ENCODE data around the gene ADIRF.
"Not testable (repeated sequence)": the region's sequence is repeated elsewhere in the genome, so short reads cannot be mapped to it uniquely, and the experiment has no call there.

ADIRF gene

DNA sequence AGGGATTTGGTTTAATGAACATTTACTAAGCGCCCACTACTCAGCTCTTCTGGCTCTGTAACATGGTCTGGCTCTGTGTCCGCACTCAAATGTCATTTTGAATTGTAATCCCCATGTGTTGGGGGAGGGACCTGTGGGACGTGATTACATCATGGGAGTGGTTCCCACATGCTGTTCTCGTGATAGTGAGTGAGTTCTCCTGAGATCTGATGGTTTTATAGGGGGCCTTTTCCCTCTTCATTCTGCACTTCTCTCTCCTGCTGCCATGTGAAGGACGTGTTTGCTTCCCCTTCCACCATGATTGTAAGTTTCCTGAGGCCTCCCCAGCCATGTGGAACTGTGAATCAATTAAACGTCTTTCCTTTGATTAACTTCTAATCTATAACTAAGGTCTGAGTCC, 12.7 kb downstream of the ADIRF start:
- DNase-seq: not testable (repeated sequence)

DNA sequence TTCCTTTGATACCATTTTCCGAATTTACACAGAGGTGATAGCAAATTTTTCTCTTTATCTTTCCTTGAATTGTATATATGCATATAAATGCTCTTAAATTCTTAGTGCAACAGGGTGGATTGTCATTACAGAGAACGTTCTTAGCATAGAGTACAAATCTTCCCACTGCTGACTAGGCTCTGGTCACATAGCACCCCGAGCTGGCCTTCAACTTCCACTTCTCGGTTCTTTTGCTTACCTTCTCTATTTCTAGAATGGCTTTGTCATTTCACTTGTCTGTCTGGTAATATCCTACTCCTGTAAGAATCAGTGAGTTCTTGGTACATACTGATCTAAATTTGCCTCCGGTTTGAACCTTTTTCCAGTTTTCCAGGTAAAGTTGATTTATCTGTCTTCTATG, 13.4 kb downstream of the ADIRF start:
- no peak for DNase-seq

DNA sequence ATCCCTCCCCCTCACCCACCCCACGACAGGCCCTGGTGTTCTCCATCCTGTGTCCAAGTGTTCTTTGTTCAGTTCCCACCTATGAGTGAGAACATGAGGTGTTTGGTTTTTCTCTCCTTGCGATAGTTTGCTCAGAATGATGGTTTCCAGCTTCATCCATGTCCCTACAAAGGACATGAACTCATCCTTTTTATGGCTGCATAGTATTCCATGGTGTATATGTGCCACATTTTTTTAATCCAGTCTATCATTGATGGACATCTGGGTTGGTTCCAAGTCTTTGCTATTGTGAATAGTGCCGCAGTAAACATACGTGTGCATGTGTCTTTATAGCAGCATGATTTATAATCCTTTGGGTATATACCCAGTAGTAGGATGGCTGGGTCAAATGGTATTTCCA, 16.2 kb downstream of the ADIRF start:
- DNase-seq: not testable (repeated sequence)

DNA sequence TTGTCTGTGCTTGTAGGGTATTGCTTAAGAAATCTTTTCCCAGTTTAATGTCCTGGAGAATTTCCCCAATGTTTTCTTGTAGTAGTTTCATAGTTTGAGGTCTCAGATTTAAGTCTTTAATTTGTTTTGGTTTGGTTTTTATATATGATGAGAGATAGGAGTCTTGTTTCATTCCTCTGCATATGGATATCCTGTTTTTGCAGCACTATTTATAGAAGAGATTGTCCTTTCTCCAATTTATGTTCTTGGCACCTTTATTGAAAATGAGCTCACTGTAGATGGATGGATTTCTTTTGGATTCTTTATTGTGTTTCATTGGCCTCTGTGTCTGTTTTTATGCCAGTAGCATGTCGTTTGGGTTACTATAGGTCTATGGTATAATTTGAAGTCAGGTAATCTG, 20.2 kb downstream of the ADIRF start:
- DNase-seq: no peak

DNA sequence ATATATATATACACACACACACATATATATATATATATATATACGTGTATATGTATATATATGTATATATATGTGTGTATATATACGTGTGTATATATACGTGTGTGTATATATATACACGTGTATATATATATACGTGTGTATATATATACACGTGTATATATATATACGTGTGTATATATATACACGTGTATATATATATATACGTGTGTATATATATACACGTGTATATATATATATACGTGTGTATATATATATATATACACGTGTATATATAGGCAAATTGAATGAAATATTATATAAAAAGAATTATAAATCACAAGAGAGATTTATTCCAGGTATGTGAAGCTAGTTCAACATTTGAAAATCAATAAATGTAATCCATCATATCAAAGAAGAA, 23.1 kb downstream of the ADIRF start:
- DNase-seq: not testable (repeated sequence)

DNA sequence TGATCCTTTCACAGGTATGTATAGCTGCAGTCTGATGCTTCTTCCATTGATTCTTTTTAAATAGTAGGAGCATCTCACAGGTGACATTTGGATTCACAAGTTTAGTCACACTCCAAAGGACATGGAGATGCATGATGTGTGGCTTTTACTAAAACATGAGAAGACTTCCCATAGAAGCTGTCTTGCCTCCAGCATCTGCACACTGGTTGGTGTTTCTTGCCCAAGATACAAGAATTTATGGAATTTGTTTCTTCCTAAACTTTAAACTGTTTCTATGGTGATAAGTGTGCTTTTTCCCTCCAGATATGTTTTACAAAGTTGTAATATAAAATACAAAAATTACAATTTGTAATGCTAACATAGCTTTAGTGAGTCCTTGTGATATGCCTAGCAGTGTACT, 24.2 kb downstream of the ADIRF start:
- DNase-seq: no peak

DNA sequence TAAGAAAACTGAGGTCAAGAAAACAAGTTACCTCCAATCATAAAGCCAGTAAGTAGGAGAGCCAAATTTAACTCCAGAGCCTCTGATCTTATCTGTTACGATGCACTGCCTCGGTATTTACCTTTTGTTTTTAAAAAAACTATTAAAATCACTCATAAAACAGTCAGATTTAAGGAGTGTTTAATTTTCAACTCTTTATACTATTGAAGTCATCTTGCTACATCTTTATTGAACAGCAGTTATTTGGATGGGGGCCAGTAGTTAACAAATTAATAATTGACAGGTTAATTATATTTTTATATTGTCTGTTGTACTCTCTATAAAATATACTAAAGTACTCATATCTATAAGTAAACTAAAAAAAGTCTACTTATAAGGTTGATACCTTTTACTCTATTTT, 24.6 kb downstream of the ADIRF start:
- DNase-seq: no peak

DNA sequence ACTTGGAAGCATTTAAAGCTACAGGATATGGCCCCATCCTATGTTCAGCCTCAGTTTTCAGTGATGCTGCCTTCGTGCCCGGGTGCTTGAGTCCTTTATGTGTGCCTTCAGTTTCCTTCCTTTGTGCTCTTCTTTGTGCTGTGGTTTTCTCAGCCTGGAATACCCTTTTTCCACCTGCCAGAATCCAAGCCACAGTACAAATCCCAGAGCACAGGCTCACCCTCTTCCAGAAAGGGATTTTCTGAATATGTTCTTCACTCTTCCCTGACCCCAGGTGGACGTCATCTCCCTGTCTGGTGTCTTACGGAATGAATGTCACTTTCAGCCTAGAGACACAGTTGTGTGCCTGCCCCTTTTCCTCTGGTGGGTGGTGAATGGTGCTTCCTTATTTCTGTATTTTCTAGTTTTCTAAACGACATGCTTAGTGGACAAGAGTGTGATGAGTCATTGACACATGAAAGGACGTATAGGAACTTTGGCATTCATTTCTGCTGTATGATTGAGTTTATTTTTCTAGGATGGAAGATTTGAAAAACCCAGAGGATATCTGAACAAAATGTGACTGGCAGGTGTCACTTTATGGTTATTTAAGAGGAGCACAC, 31.6 kb downstream of the ADIRF start:
- not testable (repeated sequence) for DNase-seq

DNA sequence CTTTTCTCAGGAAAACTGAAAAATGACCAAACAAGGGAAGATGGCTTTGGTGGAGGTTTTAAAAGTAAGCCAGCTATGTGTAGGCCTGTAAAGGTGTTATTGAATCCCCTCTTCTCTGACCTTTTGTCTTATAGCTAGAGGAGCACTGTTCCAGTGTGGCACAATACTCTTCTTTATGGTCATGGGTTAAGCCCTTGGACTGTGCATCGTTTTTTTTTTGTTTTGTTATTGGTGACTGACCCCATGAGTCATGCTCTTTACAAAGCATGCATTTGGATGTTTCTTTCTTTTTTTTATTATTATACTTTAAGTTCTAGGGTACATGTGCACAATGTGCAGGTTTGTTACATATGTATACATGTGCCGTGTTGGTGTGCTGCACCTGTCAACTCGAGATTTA, 32.2 kb downstream of the ADIRF start:
- DNase-seq: no peak

DNA sequence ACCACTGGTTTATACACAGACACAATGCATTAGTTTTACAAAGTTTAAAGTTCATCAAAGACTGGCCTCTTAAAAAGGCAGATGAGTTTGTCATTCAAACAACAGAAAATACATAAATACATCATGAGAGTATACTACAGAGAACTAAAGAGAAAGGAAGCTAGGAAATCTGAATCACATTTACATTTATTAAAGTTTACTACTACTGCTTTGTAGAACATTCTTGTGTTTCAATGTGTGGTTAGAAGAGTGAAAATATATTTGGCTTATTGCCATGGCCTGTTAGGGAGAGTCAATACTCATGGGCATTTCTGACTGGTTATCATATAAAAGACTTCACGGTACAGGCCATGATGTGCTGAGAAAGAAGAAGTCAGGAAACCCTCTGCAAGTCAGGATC, 38.8 kb downstream of the ADIRF start:
- not testable (repeated sequence) for DNase-seq

DNA sequence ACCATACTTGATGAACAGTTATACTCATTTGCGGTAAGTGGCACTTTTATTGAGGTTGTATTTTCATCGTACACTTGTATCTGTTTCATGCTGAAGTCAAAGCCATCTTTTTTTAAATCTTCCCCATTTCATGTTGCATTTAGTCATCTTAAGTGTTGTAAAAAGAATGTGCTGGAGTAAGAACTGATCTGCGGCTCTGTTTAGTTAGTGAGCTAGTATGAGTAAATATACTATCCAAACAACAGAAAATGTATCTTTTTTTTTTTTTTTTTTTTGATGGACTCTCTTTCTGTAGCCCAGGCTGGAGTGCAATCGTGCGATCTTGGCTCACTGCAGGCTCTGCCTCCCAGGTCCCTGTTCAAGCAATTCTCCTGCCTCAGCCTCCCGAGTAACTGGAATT, 39.4 kb downstream of the ADIRF start:
- DNase-seq: not testable (repeated sequence)

DNA sequence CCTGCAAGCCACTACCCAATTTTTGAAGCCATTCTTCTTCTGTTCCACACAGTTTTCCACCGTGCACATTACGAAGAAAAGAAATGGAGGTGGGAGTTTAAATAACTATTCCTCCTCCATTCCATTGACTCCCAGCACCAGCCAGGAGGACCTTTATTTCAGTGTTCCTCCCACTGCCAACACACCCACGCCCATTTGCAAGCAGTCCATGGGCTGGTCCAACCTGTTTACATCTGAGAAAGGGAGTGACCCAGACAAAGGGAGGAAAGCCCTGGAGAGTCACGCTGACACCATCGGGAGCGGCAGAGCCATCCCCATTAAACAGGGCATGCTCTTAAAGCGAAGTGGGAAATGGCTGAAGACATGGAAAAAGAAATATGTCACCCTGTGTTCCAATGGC, 40.0 kb downstream of the ADIRF start:
- DNase-seq: not testable (repeated sequence)

DNA sequence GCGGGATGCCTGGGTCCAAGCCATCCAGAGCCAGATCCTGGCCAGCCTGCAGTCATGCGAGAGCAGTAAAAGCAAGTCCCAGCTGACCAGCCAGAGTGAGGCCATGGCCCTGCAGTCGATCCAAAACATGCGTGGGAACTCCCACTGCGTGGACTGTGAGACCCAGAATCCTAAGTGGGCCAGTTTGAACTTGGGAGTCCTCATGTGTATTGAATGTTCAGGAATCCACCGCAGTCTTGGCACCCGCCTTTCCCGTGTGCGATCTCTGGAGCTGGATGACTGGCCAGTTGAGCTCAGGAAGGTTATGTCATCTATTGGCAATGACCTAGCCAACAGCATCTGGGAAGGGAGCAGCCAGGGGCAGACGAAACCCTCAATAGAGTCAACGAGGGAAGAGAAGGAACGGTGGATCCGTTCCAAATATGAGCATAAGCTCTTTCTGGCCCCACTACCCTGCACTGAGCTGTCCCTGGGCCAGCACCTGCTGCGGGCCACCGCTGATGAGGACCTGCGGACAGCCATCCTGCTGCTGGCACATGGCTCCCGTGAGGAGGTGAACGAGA, 40.9 kb downstream of the ADIRF start:
- DNase-seq: not testable (repeated sequence)

DNA sequence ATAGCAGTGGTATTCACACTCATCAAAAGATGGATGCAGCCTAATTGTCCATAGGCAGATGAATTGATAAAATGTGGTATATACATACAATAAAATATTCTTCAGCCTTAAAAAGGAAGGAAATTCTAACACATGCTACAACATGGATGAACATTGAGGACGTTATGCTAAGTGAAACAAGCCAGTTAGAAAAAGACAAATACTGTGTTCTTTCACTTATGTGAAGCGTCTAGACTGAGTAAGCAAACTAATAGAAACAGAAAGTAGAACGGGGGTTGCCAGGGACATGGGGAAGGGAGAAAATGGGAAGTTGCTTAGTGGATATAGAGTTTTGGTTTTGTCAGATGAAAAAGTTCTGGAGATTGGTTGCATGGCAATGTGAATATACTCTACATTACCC, 45.2 kb downstream of the ADIRF start:
- not testable (repeated sequence) for DNase-seq

DNA sequence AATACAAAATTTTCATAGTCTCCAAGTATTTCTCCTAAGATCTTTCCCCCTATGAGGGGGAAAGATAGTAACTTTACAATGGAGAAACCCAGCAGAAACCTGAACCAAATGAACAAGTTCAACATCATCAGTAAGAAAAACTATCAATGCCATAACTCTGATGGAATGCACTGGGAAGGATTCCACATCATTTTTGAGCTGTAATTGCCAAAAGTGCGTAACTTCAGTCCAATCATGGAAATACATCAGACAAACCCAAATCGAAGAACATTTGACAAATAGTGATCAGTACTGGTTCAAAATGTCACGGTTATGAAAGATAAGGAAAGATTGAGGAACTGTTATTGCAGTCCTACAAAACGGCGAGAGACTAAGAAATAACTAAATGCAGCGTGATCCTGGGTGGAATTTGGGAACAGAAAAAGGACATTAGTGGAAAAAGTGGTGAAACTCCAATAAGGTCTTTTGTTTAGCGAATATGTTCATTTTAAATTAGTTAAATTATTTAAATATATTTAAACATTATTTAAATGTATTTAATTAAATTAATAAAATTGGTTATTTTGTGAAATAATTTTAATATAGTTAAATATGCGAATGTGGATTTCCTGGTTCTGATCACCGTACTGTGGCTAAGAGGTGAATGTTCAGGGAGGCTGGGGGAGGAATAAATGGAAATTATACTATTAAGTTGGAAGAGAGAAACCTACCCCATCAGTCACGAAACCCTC, 46.9 kb downstream of the ADIRF start:
- not testable (repeated sequence) for DNase-seq

DNA sequence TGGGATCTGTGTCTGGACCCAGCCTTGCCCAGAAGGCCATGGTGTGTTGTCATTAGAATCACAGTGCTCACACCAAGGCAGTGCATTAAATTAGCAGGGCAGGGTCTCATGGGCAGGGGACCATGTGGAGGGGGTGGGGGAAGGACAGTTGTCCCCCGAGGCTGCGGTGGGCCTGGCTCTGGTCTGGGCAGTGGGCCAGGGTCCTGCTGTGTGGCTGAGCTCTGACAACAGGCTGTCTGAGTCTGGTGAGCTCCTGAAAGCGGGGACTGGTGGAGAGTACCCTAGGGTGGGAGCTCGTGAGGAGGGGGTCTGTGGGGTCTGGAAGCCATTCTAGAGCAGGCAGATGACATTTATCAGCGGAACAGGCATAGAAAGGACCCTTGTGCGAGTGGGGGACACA, 49.8 kb downstream of the ADIRF start:
- not testable (repeated sequence) for DNase-seq

DNA sequence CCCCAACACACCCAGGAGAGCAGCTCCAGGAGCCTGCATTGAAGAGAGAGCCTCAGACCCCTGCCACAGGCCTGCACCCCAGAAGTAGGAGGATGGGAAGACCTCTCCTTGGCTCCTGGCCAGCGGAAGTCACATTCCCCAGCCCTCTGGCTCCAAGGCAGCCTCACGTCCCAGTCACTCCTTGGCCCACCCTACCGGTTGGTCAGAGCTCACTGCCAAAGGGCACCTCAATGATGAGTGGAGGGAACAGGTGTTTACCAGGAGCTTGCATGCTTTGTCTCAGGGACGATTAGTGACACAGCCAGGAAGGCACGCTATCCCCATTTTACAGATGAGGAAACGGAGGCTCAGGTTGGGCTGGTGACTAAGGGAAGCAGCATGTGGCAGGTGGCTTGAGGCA, 50.8 kb downstream of the ADIRF start:
- not testable (repeated sequence) for DNase-seq

DNA sequence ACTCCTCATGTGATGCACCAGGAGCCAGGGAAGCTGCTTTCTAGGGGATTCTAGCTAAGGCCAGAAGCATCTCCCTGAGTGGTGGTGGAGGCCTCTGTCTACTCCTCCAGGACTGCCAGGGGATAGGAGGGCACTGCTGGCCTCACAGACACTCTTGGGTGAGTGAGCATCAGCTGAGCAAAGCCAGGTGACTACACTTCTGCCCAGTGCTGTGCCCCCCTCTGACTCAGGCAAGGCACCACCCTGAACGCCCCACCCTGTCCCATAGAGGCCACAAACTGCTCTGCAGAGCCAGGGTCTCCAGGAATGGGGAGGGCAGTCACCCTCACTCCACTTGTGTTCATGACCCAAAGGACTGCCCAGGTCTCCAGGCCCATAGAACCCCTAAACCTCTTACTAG, 51.2 kb downstream of the ADIRF start:
- not testable (repeated sequence) for DNase-seq

DNA sequence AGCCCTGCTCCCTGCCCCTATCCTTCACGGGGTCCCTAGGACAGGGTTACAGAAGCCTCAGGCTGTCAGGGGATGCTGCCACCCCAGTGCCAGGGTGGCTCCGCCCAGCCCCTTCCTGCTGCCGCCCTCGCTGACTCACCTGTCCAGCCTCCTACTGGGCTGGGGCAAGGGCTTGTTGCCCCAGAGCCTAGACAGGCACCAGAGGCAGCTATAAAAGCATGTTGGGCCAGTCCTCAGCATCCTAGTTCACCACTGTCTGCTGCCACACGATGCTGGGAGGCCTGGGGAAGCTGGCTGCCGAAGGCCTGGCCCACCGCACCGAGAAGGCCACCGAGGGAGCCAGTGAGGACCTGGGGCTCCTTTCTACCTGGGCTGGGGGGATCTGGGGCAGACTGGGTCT, 51.8 kb downstream of the ADIRF start, which contains the start of gene FAM25A:
Gene FAM25A, plus strand, starts transcription at position 239 of the 400 bp plus-strand sequence. Its CDS starts 31 bp downstream, at position 270.
- DNase-seq: not testable (repeated sequence)
